Measurements from ENCODE around the gene MFN2.
"Not testable (repeated sequence)": the region's sequence is repeated elsewhere in the genome, so short reads cannot be mapped to it uniquely, and the experiment has no call there.

MFN2 gene

GRCh38 chr1:12001996-12002493 is 21.8 kb downstream of the MFN2 start:
- no peaks in the 10 kb centered on the region for H3K27me3 ChIP-seq
- no peak for TF ChIP-seq CTCF (IDR thresholded peaks at IDR 0.05)
- no peak for DNase-seq
- no peak overlapping the region for H3K27ac ChIP-seq
- H3K4me3 ChIP-seq: no peak overlapping the region
- H3K36me3 ChIP-seq: peaks cover 97 to 100% (median 98%) of the 10 kb centered on the region in 3 donors
- no peaks in the 10 kb centered on the region for H3K4me1 ChIP-seq
- intact Hi-C loops (cut with DNase I; ENCODE audit: low total_unique reads): no loop called here
- no peaks in the 10 kb centered on the region for H3K9me3 ChIP-seq

- peaks cover 82 to 98% (median 96%) of the 10 kb centered on the region in 3 donors for H3K36me3 ChIP-seq
- no peak for TF ChIP-seq CTCF (IDR thresholded peaks at IDR 0.05)
Measured at GRCh38 chr1:12003762-12004161, 23.5 kb downstream of the MFN2 start.

GRCh38 chr1:12005488-12006166 is 25.4 kb downstream of the MFN2 start:
- Histone ChIP-seq H3K27ac (no peak overlapping the region), H3K36me3 (peaks cover 77 to 98% (median 96%) of the 10 kb centered on the region in 3 donors), H3K27me3 (no peaks in the 10 kb centered on the region), H3K4me1 (no peaks in the 10 kb centered on the region), H3K9me3 (no peaks in the 10 kb centered on the region), H3K4me3 (no peak overlapping the region)
- TF ChIP-seq CTCF (IDR thresholded peaks at IDR 0.05): no peak
- intact Hi-C loops (cut with DNase I; ENCODE audit: low total_unique reads): no loop called here
- DNase-seq: no peak

More at GRCh38 chr1:12003762-12004161, 23.5 kb downstream of the MFN2 start:
- Histone ChIP-seq H3K4me3 (no peak overlapping the region), H3K9me3 (no peaks in the 10 kb centered on the region), H3K27ac (no peak overlapping the region), H3K27me3 (no peaks in the 10 kb centered on the region), H3K4me1 (no peaks in the 10 kb centered on the region)
- intact Hi-C loops (cut with DNase I; ENCODE audit: low total_unique reads): no loop called here
- no peak for DNase-seq

- H3K27me3 ChIP-seq: no peaks in the 10 kb centered on the region
- no peak overlapping the region for H3K27ac ChIP-seq
- H3K4me3 ChIP-seq: no peak overlapping the region
- no peak for DNase-seq
- intact Hi-C loops (cut with DNase I; ENCODE audit: low total_unique reads): no loop called here
- H3K9me3 ChIP-seq: no peaks in the 10 kb centered on the region
- no peak for TF ChIP-seq CTCF (IDR thresholded peaks at IDR 0.05)
- no peaks in the 10 kb centered on the region for H3K4me1 ChIP-seq
- H3K36me3 ChIP-seq: peaks cover 77 to 98% (median 96%) of the 10 kb centered on the region in 3 donors
Measured at GRCh38 chr1:12006167-12006921, 26.1 kb downstream of the MFN2 start.

GRCh38 chr1:12007204-12007603 is 27.0 kb downstream of the MFN2 start:
- no peaks in the 10 kb centered on the region for H3K27me3 ChIP-seq
- peaks cover 77 to 98% (median 96%) of the 10 kb centered on the region in 3 donors for H3K36me3 ChIP-seq

GRCh38 chr1:12008355-12008754 is 28.1 kb downstream of the MFN2 start:
- H3K27ac ChIP-seq; H3K9me3 ChIP-seq; intact Hi-C loops (cut with DNase I; ENCODE audit: low total_unique reads); DNase-seq; H3K4me3 ChIP-seq; H3K27me3 ChIP-seq; H3K4me1 ChIP-seq: not testable (repeated sequence)
- peaks cover 68 to 98% (median 92%) of the 10 kb centered on the region in 3 donors for H3K36me3 ChIP-seq

More at GRCh38 chr1:12007204-12007603, 27.0 kb downstream of the MFN2 start:
- no peak overlapping the region for H3K4me3 ChIP-seq
- no peak overlapping the region for H3K27ac ChIP-seq
- no peak for DNase-seq
- intact Hi-C loops (cut with DNase I; ENCODE audit: low total_unique reads): no loop called here
- no peaks in the 10 kb centered on the region for H3K9me3 ChIP-seq
- no peak for TF ChIP-seq CTCF (IDR thresholded peaks at IDR 0.05)
- H3K4me1 ChIP-seq: no peaks in the 10 kb centered on the region
